BLaER1 (cell line): ENCODE data around the gene MGRN1.

ENCODE experiments used
- H3K27ac ChIP-seq: shearing (Covaris generic); formaldehyde crosslinking; 2 replicates; pipeline ENCODE4 v1.8.1; 2022
- H3K27me3 ChIP-seq: shearing (Covaris generic); formaldehyde crosslinking; 2 replicates; pipeline ENCODE4 v1.8.1; 2022
- H3K36me3 ChIP-seq: shearing (Covaris generic); formaldehyde crosslinking; 2 replicates; pipeline ENCODE4 v1.8.1; 2022
- H3K4me1 ChIP-seq: shearing (Covaris generic); formaldehyde crosslinking; 2 replicates; pipeline ENCODE4 v1.8.1; 2022
- H3K4me2 ChIP-seq: shearing (Covaris generic); formaldehyde crosslinking; 2 replicates; pipeline ENCODE4 v1.8.1; 2022
- H3K4me3 ChIP-seq: shearing (Covaris generic); formaldehyde crosslinking; 2 replicates; pipeline ENCODE4 v1.8.1; 2022
- H3K9ac ChIP-seq: shearing (Covaris generic); formaldehyde crosslinking; 2 replicates; pipeline ENCODE4 v1.8.1; 2022
- H3K9me3 ChIP-seq: shearing (Covaris generic); formaldehyde crosslinking; 2 replicates; pipeline ENCODE4 v1.8.1; 2022
- H4K20me1 ChIP-seq: shearing (Covaris generic); formaldehyde crosslinking; 2 replicates; pipeline ENCODE4 v1.8.1; 2022
- Cebpa-rat ChIP-seq: shearing (Covaris generic); IDR thresholded peaks from 2 replicates; pipeline ENCODE4 v1.8.1; 2022

The MGRN1 gene

GRCh38 chr16:4694642-4695451, 70.2 kb downstream of the MGRN1 start:
- Histone ChIP-seq H3K4me3 (peak overlapping the region; percentile 84), H3K27me3 (no peaks in the 10 kb centered on the region), H3K4me2 (peak overlapping the region; percentile 90), H3K4me1 (peaks cover 53% of the 10 kb centered on the region), H3K9me3 (no peaks in the 10 kb centered on the region), H4K20me1 (peaks cover 44% of the 10 kb centered on the region), H3K27ac (no peak overlapping the region), H3K36me3 (peaks cover 49% of the 10 kb centered on the region), H3K9ac (peak overlapping the region; percentile 50; the same call in 1 of the 2 replicates)
- no peak for TF ChIP-seq Cebpa-rat

DNA sequence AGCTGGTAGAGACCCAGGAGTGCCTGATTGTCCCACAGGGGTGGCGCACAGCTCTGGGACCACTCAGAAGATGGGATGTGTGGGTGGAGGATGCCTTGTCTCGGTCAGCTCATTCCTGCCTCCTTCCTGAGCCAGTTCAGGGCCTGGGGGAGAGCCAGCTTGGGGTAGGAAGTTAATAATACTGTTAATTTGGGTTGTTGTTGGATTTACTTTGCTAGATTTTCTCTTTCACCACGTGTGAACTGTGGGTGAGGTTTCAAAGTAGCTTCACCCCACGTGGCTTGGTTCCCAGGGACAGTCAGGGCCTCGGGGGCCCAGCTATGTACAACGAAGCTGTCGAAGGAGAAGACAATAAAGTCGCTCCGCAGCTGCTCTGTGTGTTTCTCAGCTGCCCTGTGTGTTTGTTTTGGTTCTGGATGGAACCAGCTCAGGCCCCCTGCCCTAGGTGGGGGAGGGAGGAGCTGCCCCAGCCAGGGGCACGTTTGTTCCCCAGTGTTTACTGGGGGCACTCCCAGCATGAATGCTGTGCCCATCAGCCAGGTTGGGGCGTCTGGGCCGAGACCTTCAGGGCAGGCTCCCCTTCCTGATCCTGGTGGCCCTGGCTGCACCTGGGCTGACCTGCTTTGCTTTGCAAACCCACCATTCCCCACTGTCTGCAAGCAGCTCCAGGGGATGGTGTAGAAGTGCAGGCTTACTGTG, 71.0 kb downstream of the MGRN1 start:
- TF ChIP-seq Cebpa-rat: no peak
- Histone ChIP-seq H4K20me1 (peaks cover 39% of the 10 kb centered on the region), H3K9me3 (no peaks in the 10 kb centered on the region), H3K4me2 (peak overlapping the region; percentile 90; the same call in 1 of the 2 replicates), H3K9ac (0 out of 2 replicates have a peak overlapping the region, but pooled peaks have one; percentile 10), H3K4me3 (no peak overlapping the region), H3K27ac (no peak overlapping the region), H3K4me1 (peaks cover 46% of the 10 kb centered on the region), H3K36me3 (peaks cover 57% of the 10 kb centered on the region), H3K27me3 (no peaks in the 10 kb centered on the region)

DNA sequence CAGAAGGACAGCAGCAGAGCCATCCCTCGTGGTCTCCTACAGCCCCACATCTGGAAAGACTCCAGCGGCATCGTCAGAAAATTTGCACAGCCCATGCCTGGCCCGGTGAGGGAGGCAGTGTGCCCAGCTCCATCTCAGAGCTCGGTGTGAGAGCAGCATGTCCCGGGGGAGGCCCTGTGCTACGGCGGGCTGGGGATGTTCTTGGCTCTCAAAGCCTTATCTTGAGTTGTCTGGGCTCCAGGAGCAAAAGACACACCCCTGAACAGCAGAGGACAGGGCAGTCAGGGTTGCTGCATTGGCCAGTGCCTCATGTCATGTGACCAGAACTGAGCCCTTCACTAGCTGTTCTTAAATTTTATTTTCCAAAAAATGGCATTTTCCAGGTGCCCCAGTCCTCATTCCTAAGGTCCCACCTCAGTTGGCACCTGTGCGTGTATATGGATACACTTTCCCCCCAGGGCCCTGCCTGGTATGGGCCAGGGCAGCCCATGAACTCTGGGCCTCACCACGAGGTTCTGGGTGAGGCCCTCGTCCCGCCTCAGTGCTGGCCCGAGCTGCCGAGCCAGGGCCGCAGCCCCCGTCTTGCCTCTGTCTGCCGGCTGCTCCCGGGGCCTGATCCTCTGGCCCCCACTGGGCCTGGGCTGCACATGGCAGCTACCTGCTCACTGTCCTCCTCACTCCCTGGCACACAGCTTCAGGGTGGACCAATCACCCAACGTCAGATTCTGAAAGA, 71.7 kb downstream of the MGRN1 start:
- TF ChIP-seq Cebpa-rat: no peak
- Histone ChIP-seq H3K27me3 (no peaks in the 10 kb centered on the region), H3K36me3 (peaks cover 64% of the 10 kb centered on the region), H3K4me2 (peak overlapping the region; percentile 90; the same call in 1 of the 2 replicates), H3K4me3 (no peak overlapping the region), H4K20me1 (peaks cover 39% of the 10 kb centered on the region), H3K9ac (0 out of 2 replicates have a peak overlapping the region, but pooled peaks have one; percentile 10), H3K4me1 (peaks cover 39% of the 10 kb centered on the region), H3K27ac (no peak overlapping the region), H3K9me3 (no peaks in the 10 kb centered on the region)

DNA sequence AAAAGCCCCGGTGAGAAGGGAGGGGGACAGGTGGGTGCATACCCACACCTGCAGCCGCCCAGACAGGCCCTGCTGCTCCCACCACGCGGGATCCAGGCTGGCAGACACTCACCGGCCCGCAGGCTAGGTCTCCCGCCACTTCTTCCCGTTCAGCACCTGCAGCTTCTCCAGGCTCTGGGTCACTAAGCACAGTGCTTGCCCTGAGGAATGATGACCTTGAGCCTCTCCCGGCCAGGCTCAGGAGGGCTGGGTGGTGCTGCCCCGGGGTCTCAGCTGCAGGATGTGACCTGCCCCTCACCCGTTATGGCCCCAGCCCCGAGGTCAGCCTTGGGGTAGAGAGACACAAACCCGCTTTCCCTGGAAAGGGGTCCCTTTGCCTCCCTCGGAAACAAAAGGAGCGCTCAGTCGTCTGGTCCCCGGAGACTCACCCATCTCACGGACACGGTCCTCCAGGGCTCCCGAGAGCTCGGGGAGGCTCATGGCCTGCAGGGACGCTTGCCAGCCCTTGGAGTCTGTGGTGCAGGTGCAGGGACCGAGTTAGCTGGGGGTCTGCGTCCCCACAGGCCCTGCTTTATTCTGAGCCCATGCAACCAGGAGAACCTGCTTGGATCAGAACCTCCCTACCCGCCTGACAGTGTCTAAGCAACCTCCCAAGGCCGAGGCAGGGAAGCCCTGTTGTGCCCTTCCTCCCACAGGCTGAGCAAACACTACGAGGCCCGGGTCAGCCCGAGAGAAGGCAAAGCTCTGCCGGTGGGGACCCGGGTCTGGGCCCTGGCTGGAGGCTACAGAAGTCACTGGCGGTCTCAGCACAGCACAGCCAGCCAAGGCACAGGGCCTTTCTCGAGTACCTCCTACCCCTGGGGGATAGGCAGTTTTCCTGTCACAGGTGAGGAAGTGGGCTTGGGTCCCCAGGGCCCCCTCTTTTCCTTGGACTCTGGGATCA, 72.5 kb downstream of the MGRN1 start:
- Histone ChIP-seq H3K4me2 (no peak overlapping the region), H4K20me1 (peaks cover 39% of the 10 kb centered on the region), H3K9me3 (no peaks in the 10 kb centered on the region), H3K4me1 (peaks cover 31% of the 10 kb centered on the region), H3K4me3 (no peak overlapping the region), H3K9ac (peak overlapping the region; percentile 48), H3K27ac (no peak overlapping the region), H3K27me3 (no peaks in the 10 kb centered on the region), H3K36me3 (peaks cover 72% of the 10 kb centered on the region)
- no peak for TF ChIP-seq Cebpa-rat

DNA sequence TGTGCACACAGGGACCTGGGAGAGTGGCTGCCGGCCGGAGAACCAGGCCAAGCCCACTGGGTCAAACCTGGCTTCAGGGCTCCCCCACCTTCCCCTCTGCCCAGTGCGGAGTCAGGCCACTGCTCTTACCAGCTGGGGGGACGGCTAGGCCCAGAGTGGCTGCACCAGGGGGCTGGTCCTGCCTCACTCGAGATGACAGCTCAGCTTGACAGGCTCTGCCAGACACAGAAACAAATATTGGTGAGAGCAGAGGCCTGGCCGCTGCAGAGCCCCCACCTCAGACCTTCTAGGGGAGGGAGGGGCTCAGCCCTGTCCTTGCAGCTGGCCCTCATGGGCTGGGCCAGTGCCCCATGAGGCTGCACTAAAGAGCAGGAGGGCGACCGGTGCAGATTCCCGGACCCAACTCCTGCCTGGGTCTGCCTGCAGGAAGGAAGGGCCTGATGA, 73.2 kb downstream of the MGRN1 start:
- H3K9ac ChIP-seq: no peak overlapping the region
- H4K20me1 ChIP-seq: peaks cover 39% of the 10 kb centered on the region
- no peak overlapping the region for H3K4me3 ChIP-seq
- H3K9me3 ChIP-seq: no peaks in the 10 kb centered on the region
- peaks cover 24% of the 10 kb centered on the region for H3K4me1 ChIP-seq
- no peak overlapping the region for H3K27ac ChIP-seq
- peaks cover 79% of the 10 kb centered on the region for H3K36me3 ChIP-seq
- no peak for TF ChIP-seq Cebpa-rat
- H3K4me2 ChIP-seq: no peak overlapping the region
- H3K27me3 ChIP-seq: no peaks in the 10 kb centered on the region

DNA sequence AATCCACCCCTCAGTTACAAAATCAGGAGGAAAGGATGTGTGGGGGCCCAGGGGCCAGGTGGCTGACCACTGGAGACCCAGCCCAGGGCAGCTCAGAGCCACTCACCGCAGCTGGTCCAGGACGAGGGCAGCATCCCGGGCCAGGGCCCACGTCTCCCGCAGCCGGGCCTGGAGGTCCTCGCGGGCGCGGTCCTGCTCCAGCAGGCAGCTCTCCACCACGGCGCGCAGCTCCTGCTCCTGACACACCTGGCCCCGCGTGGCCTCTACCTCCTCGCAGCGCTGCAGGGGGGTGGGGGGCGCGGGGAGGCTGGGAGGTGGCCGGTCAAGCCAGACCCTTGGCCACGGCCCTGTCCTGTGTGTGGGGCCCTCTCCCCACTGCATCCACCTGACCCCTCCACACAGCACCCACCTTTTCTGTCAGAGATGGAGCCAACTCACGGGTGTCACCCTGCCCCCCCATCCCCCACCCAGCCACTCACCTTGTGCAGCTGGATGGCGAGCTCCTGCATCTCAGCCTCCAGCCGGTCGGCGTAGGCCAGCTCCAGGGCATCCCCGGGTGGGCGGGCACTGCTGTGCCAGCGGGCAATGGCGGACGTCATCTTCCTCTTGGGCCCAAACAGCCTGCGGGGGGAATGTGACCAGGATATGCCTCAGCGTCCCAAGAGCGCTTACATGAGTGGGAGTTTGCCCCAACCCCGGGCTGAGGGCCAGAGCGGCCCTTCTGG, 73.9 kb downstream of the MGRN1 start:
- Histone ChIP-seq H3K4me3 (no peak overlapping the region), H3K36me3 (peaks cover 82% of the 10 kb centered on the region), H3K27ac (no peak overlapping the region), H3K4me2 (no peak overlapping the region), H4K20me1 (peaks cover 39% of the 10 kb centered on the region), H3K4me1 (peaks cover 20% of the 10 kb centered on the region), H3K27me3 (no peaks in the 10 kb centered on the region), H3K9ac (no peak overlapping the region), H3K9me3 (no peaks in the 10 kb centered on the region)
- TF ChIP-seq Cebpa-rat: no peak

DNA sequence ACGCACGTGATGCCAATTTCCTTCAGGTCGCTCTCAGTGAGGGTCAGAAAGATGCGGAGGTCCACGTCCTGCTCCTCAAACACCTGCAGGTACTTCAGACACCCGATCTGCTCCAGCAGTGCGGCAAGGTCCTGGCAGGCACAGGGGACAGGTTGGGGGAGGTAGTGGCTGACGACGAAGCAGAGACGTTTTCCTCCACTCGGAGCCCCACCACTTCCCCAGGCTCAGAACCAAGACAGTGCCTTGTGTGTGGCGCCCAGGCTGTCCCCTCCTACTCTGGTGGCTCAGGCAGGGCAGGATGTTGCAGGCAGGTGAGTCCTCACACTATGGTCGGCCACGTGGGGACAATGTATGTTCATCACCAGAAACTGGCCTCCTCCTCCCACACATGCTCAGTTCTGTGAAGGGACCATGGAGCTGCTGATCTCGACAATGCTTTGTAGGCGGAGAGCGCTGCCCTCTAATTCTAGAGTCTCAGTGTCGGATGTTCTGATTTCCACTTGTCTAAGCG, 74.5 kb downstream of the MGRN1 start:
- H3K9ac ChIP-seq: no peak overlapping the region
- H3K9me3 ChIP-seq: no peaks in the 10 kb centered on the region
- no peak overlapping the region for H3K4me3 ChIP-seq
- TF ChIP-seq Cebpa-rat: no peak
- H3K4me2 ChIP-seq: no peak overlapping the region
- H3K27ac ChIP-seq: no peak overlapping the region
- H4K20me1 ChIP-seq: peaks cover 39% of the 10 kb centered on the region
- peaks cover 25% of the 10 kb centered on the region for H3K4me1 ChIP-seq
- peaks cover 88% of the 10 kb centered on the region for H3K36me3 ChIP-seq
- no peaks in the 10 kb centered on the region for H3K27me3 ChIP-seq

DNA sequence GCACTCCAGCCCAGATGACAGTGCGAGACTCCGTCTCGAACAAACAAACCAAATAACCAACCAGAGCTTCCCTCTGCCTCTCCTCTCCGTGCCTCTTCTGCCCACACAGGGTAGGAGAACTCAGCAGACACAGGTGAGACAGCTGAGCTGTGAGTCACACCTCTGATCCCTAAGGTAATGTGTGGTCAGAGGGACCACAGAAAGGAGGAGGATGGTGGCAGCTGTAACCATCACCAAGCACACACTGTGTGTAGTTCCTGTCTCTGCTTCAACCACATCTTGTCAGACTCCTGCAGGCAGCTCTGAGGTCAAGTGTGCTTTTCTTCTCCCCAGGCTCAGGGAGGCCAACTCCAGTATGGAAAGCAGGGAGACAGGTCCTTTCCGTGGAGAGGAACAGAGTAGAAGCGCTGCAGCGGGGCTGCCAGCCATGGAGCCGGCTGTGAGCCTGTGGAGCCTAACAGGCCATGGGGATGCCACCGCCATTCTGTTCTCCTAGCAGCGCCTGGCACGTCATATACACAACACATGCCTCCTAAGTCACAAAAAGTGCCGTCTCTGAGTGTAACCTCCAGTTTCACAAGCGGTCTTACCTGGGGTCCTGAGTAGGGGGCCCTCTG, 75.9 kb downstream of the MGRN1 start:
- H3K36me3 ChIP-seq: peaks cover 94% of the 10 kb centered on the region

More for the DNA sequence above, 75.9 kb downstream of the MGRN1 start:
- H4K20me1 ChIP-seq: peaks cover 28% of the 10 kb centered on the region
- H3K4me3 ChIP-seq: no peak overlapping the region
- H3K9me3 ChIP-seq: no peaks in the 10 kb centered on the region
- TF ChIP-seq Cebpa-rat: no peak
- H3K27ac ChIP-seq: no peak overlapping the region
- no peaks in the 10 kb centered on the region for H3K27me3 ChIP-seq
- no peak overlapping the region for H3K9ac ChIP-seq
- H3K4me1 ChIP-seq: peaks cover 15% of the 10 kb centered on the region
- H3K4me2 ChIP-seq: no peak overlapping the region
